Panc1 (cell line): ENCODE results near the gene ERAL1. TPM values are rescaled to one million over a fixed set of nuclear protein-coding genes. Genes with fewer than 3 reads are reported as not detected.

Experiments used
- ATAC-seq: fragments of 200-7000 bp; cut with Tn5 transposase; 2 replicates; pipeline ENCODE4 v1.9.1; 2020; ENCODE audit warnings: mild to moderate bottlenecking, moderate library complexity
- BruUV-seq: library from RNA; stranded (reverse); fragments of 400-500 nt; replicated peaks from 2 replicates; lab custom pipeline; 2021; lab: Mats Ljungman, UMichigan
- CTCF ChIA-PET: fragments of 300-600 bp; sonication (Branson Sonifier 250); formaldehyde crosslinking; loops from one replicate; lab custom pipeline; 2022; ENCODE audit warnings: antibody characterized with exemption; lab: Charles Lee
- POLR2A ChIA-PET: fragments of 300-600 bp; sonication (Branson Sonifier 250); formaldehyde crosslinking; loops from one replicate; lab custom pipeline; 2022; ENCODE audit warnings: antibody characterized with exemption; lab: Charles Lee
- DNase-seq: peaks from one replicate; pipeline ENCODE4 v3.0.0-alpha.2; 2010; ENCODE audit warnings: low read depth, low spot score
- H3K27ac ChIP-seq: 2 replicates; pipeline ENCODE4 v1.5.1; 2011; ENCODE audit warnings: mild to moderate bottlenecking, low read length, inconsistent platforms
- H3K27me3 ChIP-seq: fragments of 200-500 bp; sonication (Bioruptor generic); 2 replicates; pipeline ENCODE4 v1.6.0; 2014; ENCODE audit warnings: low read length, inconsistent platforms; ENCODE audit not compliant: control insufficient read depth, insufficient read depth
- H3K36me3 ChIP-seq: fragments of 200-500 bp; sonication (Bioruptor generic); 2 replicates; pipeline ENCODE4 v1.5.1; 2014; ENCODE audit warnings: inconsistent platforms, mild to moderate bottlenecking, low read length, moderate library complexity; ENCODE audit not compliant: control insufficient read depth, insufficient read depth
- H3K4me1 ChIP-seq: 2 replicates; pipeline ENCODE4 v1.5.1; 2011; ENCODE audit warnings: inconsistent platforms, mild to moderate bottlenecking, low read length, moderate library complexity; ENCODE audit not compliant: control insufficient read depth, insufficient read depth
- H3K4me3 ChIP-seq, 2 experiments: 2 replicates each; pipeline ENCODE4 v1.5.1; 2011 to 2012; ENCODE audit warnings: low read depth in 2 of 2, low read length in 2 of 2, mild to moderate bottlenecking in 2 of 2, inconsistent platforms in 1 of 2, moderate library complexity in 1 of 2
- H3K9me3 ChIP-seq: fragments of 200-500 bp; sonication (Bioruptor generic); 2 replicates; pipeline ENCODE4 v1.5.1; 2014; ENCODE audit warnings: low read depth, mild to moderate bottlenecking, inconsistent platforms, low read length, moderate library complexity; ENCODE audit not compliant: control insufficient read depth, insufficient read depth
- POLR2AphosphoS5 ChIP-seq: IDR thresholded peaks from 2 replicates; pipeline ENCODE4 v1.6.1; 2012; ENCODE audit warnings: mild to moderate bottlenecking, low read depth, low read length, moderate library complexity
- REST ChIP-seq, 2 experiments: IDR thresholded peaks; 2 replicates each; pipeline ENCODE4 v1.6.1; 2011 to 2012; ENCODE audit warnings: low read depth in 2 of 2, control low read depth in 1 of 2, low read length in 1 of 2, mild to moderate bottlenecking in 1 of 2, moderate library complexity in 1 of 2; ENCODE audit not compliant: insufficient read depth in 1 of 2
- SIN3A ChIP-seq: IDR thresholded peaks from 2 replicates; pipeline ENCODE4 v1.6.1; 2012; ENCODE audit warnings: low read depth, mild to moderate bottlenecking, low read length, moderate library complexity, borderline replicate concordance; ENCODE audit not compliant: insufficient read depth
- TCF7L2 ChIP-seq: IDR thresholded peaks from 2 replicates; pipeline ENCODE4 v1.6.1; 2011; ENCODE audit warnings: mild to moderate bottlenecking, low read depth, low read length, inconsistent platforms
- in situ Hi-C: cut with HindIII; loops from 2 replicates; pipeline ENCODE4 v1.10.0; 2016; ENCODE audit warnings: low sequenced_read_pairs, low pct_unique_long_range_greater_than_20kb
- intact Hi-C: fragments of 100-400 bp; cut with micrococcal nuclease; formaldehyde crosslinking; loops from one replicate; pipeline ENCODE4 v1.10.0; 2022; ENCODE audit not compliant: unreplicated experiment
- total RNA-seq: library from RNA; stranded (reverse); gene quantifications from one replicate; pipeline ENCODE4 v1.2.1, GENCODE V29; 2021; ENCODE audit not compliant: unreplicated experiment
- TF ChIP-seq, protein P1 (sequence below): fragments of 450-650 bp; IDR thresholded peaks from 2 replicates; pipeline ENCODE4 v1.5.1; 2017; ENCODE audit warnings: mild to moderate bottlenecking

ERAL1 gene
- total RNA-seq, 1 experiment from 2014 or later: 74.2 TPM

- intact Hi-C loops: no loop called here
- ATAC-seq: no peak
- Histone ChIP-seq H3K4me3 (no peak overlapping the region), H3K36me3 (no peaks in the 10 kb centered on the region), H3K27me3 (no peaks in the 10 kb centered on the region), H3K4me1 (no peaks in the 10 kb centered on the region), H3K9me3 (no peaks in the 10 kb centered on the region), H3K27ac (no peak overlapping the region)
- ChIA-PET CTCF (no interaction called here), POLR2A (no interaction called here)
- DNase-seq: no peak
- TF ChIP-seq POLR2AphosphoS5 (no peak), TCF7L2 (no peak), SIN3A (no peak), REST (IDR thresholded peaks at IDR 0.05; ENCODE audit: insufficient read depth in 1 of 2, low read depth in 2 of 2, low read length in 1 of 2) (no peak)
- TF ChIP-seq, protein P1, sequence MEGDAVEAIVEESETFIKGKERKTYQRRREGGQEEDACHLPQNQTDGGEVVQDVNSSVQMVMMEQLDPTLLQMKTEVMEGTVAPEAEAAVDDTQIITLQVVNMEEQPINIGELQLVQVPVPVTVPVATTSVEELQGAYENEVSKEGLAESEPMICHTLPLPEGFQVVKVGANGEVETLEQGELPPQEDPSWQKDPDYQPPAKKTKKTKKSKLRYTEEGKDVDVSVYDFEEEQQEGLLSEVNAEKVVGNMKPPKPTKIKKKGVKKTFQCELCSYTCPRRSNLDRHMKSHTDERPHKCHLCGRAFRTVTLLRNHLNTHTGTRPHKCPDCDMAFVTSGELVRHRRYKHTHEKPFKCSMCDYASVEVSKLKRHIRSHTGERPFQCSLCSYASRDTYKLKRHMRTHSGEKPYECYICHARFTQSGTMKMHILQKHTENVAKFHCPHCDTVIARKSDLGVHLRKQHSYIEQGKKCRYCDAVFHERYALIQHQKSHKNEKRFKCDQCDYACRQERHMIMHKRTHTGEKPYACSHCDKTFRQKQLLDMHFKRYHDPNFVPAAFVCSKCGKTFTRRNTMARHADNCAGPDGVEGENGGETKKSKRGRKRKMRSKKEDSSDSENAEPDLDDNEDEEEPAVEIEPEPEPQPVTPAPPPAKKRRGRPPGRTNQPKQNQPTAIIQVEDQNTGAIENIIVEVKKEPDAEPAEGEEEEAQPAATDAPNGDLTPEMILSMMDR: no peak
- BruUV-seq: no TSS peak
- in situ Hi-C loops: no loop called here
Measured at GRCh38 chr17:28883967-28884702, 29.3 kb downstream of the ERAL1 start.

- H3K4me3 ChIP-seq: no peak overlapping the region
- ChIA-PET CTCF (interaction anchor here (0.6 kb wide), 1 partner anchor 122 kb away, joined by 3 read pairs; no protein-coding TSS in a partner anchor), POLR2A (no interaction called here)
- H3K9me3 ChIP-seq: no peaks in the 10 kb centered on the region
- no peak for ATAC-seq
- no peaks in the 10 kb centered on the region for H3K36me3 ChIP-seq
- no peak for TF ChIP-seq POLR2AphosphoS5
- TF ChIP-seq SIN3A: no peak
- TF ChIP-seq TCF7L2: no peak
- TF ChIP-seq, protein P1: no peak
- no peak for TF ChIP-seq REST (IDR thresholded peaks at IDR 0.05; ENCODE audit: insufficient read depth in 1 of 2, low read depth in 2 of 2, low read length in 1 of 2)
- in situ Hi-C loops (no loop called here), intact Hi-C loops (no loop called here)
- no TSS peak for BruUV-seq
- H3K27ac ChIP-seq: no peak overlapping the region
- H3K4me1 ChIP-seq: no peaks in the 10 kb centered on the region
- no peak for DNase-seq
- no peaks in the 10 kb centered on the region for H3K27me3 ChIP-seq
Measured at GRCh38 chr17:28885363-28885762, 30.5 kb downstream of the ERAL1 start.
